ENCODE results near the gene MOV10L1. TPM values are rescaled to one million over a fixed set of nuclear protein-coding genes. Genes with fewer than 3 reads are reported as not detected.

MOV10L1 gene
- total RNA-seq, 1 donor from 2014 or later, result not detected

DNA sequence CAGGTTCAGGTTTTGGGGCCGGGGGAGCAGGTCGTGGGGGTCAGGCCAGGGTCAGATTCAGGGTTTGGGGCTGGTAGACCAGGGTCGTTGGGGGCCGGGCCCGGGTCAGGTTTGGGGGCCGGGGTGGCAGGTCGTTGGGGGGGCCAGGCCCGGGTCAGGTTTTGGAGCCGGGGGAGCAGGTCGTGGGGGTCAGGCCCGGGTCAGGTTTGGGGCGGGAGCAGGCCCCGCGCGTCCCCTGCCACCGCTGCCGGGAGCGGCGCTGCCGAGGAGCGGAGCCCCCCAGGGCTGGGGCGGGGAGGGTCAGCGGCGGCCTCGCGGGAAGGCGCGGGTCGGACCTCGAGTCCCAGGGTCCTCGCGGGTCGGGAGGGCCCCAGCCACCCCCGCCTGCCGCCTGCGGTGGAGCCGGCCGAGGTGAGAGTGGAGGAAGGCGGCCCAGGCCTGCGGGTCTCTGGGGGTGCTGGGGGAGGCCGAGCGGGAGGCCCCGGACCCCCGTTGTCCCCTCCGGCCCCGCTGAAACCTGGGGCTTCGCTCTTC is 96.4 kb downstream of the MOV10L1 start:
- Mint-ChIP-seq H3K27me3 (peaks cover 2% of the 10 kb centered on the region), H3K36me3 (ENCODE audit: low read depth) (peaks cover 3% of the 10 kb centered on the region), H3K9me3 (no peaks in the 10 kb centered on the region), H3K4me1 (peaks cover 49% of the 10 kb centered on the region), H3K4me3 (peak overlapping the region; percentile 93), H3K27ac (peak overlapping the region; percentile 84)
- TF ChIP-seq, protein P1, sequence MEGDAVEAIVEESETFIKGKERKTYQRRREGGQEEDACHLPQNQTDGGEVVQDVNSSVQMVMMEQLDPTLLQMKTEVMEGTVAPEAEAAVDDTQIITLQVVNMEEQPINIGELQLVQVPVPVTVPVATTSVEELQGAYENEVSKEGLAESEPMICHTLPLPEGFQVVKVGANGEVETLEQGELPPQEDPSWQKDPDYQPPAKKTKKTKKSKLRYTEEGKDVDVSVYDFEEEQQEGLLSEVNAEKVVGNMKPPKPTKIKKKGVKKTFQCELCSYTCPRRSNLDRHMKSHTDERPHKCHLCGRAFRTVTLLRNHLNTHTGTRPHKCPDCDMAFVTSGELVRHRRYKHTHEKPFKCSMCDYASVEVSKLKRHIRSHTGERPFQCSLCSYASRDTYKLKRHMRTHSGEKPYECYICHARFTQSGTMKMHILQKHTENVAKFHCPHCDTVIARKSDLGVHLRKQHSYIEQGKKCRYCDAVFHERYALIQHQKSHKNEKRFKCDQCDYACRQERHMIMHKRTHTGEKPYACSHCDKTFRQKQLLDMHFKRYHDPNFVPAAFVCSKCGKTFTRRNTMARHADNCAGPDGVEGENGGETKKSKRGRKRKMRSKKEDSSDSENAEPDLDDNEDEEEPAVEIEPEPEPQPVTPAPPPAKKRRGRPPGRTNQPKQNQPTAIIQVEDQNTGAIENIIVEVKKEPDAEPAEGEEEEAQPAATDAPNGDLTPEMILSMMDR (IDR thresholded peaks at IDR 0.05), result no peak
- ATAC-seq (ENCODE audit: low read depth) (no peak), DNase-seq (no peak)
- CTCF ChIA-PET, result interaction anchor here (0.8 to 0.9 kb wide), 2 partner anchors 20 to 37 kb away, joined by 3 read pairs; no protein-coding TSS in a partner anchor
- intact Hi-C loops (cut with micrococcal nuclease), result no loop called here
- POLR2A ChIA-PET, result interaction anchor here (0.7 to 1.6 kb wide), 7 partner anchors 10 to 255 kb away, joined by 3 to 12 read pairs (median 4); partner anchors contain the start of genes HDAC10 and SELENOO

DNA sequence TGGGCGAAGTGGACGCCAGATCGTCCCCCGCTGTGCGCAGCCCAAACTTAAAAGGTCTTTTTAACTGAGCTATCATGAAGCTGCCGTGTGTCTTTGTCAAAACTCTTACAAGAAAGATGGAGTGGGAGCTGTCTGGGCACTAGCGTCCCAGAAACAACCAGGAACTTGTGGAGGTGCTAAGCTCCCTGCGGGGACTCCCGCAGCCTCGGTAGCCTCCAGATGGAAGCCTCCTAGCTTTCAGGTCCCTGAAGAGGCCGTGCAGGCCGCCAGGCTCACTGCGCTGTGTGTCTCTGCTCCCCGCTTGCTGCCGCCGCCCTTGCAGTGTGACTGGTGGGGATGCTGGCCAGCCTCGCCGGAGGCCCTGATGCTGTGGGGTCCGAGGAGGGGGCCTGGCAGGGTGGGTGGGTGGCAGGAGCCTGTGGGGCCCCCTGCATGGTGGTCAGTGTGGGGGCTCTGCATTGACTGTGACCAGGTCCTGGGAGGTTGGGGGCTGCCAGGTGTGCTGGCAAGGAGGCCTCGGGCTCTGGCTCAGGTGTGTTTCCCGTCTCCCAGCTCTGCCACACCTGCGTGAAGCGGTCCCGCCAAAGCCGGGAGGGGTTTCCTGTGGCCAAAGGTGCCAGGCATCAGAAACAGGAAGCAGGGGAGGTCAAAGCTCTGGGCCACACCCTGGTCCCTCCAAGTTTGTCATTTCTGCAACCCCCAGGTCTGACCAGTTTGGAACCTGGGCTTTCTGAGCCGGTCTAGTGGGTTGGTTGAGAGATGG is 97.1 kb downstream of the MOV10L1 start:
- no peak for ATAC-seq (ENCODE audit: low read depth)
- DNase-seq, result no peak
- peak overlapping the region; percentile 93 for H3K4me3 Mint-ChIP-seq
- intact Hi-C loops (cut with micrococcal nuclease), result no loop called here
- H3K36me3 Mint-ChIP-seq (ENCODE audit: low read depth), result peaks cover 3% of the 10 kb centered on the region
- peak overlapping the region; percentile 84 for H3K27ac Mint-ChIP-seq
- ChIA-PET CTCF (interaction anchor here (0.8 to 0.9 kb wide), 2 partner anchors 19 to 37 kb away, joined by 3 read pairs; no protein-coding TSS in a partner anchor), POLR2A (interaction anchor here (0.5 to 1.6 kb wide), 17 partner anchors 9 to 352 kb away, joined by 3 to 12 read pairs (median 4); partner anchors contain the start of genes HDAC10, SCO2 and SELENOO)
- peaks cover 56% of the 10 kb centered on the region for H3K4me1 Mint-ChIP-seq
- no peaks in the 10 kb centered on the region for H3K9me3 Mint-ChIP-seq
- TF ChIP-seq, protein P1 (IDR thresholded peaks at IDR 0.05), result no peak
- peaks cover 2% of the 10 kb centered on the region for H3K27me3 Mint-ChIP-seq

DNA sequence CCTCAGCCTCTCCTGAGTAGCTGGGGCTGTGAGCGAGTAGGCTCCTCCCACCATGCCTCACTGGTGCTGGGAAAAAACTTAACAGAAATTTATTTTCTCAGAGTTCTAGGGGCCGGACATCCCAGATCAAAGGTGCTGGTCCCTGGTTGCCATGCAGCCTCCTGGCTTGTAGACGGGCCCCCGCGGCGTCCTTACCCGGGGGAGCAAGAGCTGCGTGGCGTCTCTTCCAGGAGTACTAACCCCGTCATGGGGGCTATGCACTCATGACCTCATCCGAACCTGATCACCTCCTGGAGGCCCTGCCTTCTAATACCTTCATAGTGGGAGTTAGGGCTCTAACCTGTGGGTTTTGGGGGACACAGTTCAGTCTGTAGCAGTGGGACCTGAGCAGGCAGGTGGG is 98.5 kb downstream of the MOV10L1 start:
- TF ChIP-seq, protein P1 (IDR thresholded peaks at IDR 0.05), result no peak
- ChIA-PET CTCF (no interaction called here), POLR2A (interaction anchor here (1.2 to 5.2 kb wide), 4 partner anchors 12 to 351 kb away, joined by 4 to 62 read pairs (median 5); no protein-coding TSS in a partner anchor)
- intact Hi-C loops (cut with micrococcal nuclease), result no loop called here
- no peak for DNase-seq
- Mint-ChIP-seq H3K9me3 (no peaks in the 10 kb centered on the region), H3K36me3 (ENCODE audit: low read depth) (peaks cover 5% of the 10 kb centered on the region), H3K4me1 (peaks cover 70% of the 10 kb centered on the region), H3K27me3 (peaks cover 2% of the 10 kb centered on the region), H3K4me3 (peak overlapping the region; percentile 7), H3K27ac (no peak overlapping the region)
- ATAC-seq (ENCODE audit: low read depth), result no peak

- TF ChIP-seq, protein P1 (IDR thresholded peaks at IDR 0.05), result no peak
- Mint-ChIP-seq H3K4me3 (peak overlapping the region; percentile 70), H3K4me1 (peaks cover 75% of the 10 kb centered on the region), H3K9me3 (no peaks in the 10 kb centered on the region), H3K36me3 (ENCODE audit: low read depth) (peaks cover 5% of the 10 kb centered on the region), H3K27ac (peak overlapping the region; percentile 99), H3K27me3 (no peaks in the 10 kb centered on the region)
- CTCF ChIA-PET, result interaction anchor here (1.3 to 3.3 kb wide), 2 partner anchors 40 to 337 kb away, joined by 3 to 20 read pairs; partner anchors contain the start of gene SCO2
- DNase-seq (no peak), ATAC-seq (ENCODE audit: low read depth) (no peak)
- intact Hi-C loops (cut with micrococcal nuclease), result no loop called here
- POLR2A ChIA-PET, result interaction anchor here (0.6 to 5.3 kb wide), 19 partner anchors 8 to 353 kb away, joined by 4 to 80 read pairs (median 17); partner anchors contain the start of genes HDAC10, LMF2, NCAPH2 and PANX2
Observed at GRCh38 chr22:50189184-50189848, 99.5 kb downstream of the MOV10L1 start.
